22Rv1 (cell line): ENCODE results near the gene DRAXIN.

Experiments used
- CTCF ChIP-seq: fragments of 450-650 bp; IDR thresholded peaks from 2 replicates; pipeline ENCODE4 v1.5.1; 2017; ENCODE audit warnings: mild to moderate bottlenecking
- ZFX ChIP-seq: fragments of 450-650 bp; IDR thresholded peaks from 2 replicates; pipeline ENCODE4 v1.6.1; 2017; ENCODE audit warnings: antibody characterized with exemption, borderline replicate concordance

GRCh38 chr1:11714831-11715575, 23.5 kb downstream of the DRAXIN start:
- TF ChIP-seq CTCF (no peak), ZFX (no peak)
